ENCODE results near the gene CD99L2. TPM values are rescaled to one million over a fixed set of nuclear protein-coding genes. Genes with fewer than 3 reads are reported as not detected.

CD99L2 gene
- total RNA-seq (2021; fragmentation: NEBNext Ultra II Directional; extraction: Animal tissue kit (Norgen Biotek cat#: 25700)) = 6.6 and 8.5 TPM in 2 replicates
- polyA plus RNA-seq (2011; rRNA removed) = 8.0 and 12.1 TPM in 2 replicates
- 11.3 TPM for polyA plus RNA-seq (2011; cell fraction: cytosol; rRNA removed)
- polyA plus RNA-seq (2011; cell fraction: nucleus; rRNA removed) = 25.1 TPM
- polyA plus RNA-seq (2012, experiment 1 of 2) = 6.4 to 8.1 TPM (median 7.9 TPM) in 4 replicates
- polyA plus RNA-seq (2012, experiment 2 of 2) = 4.8 TPM
- 5.3 TPM for polyA plus RNA-seq (2013, experiment 1 of 2)
- polyA plus RNA-seq (2013, experiment 2 of 2) = 5.3 TPM
- polyA minus RNA-seq (2011; rRNA and poly(A)+ RNA removed) = 7.2 and 9.6 TPM in 2 replicates
- 3.2 TPM for polyA minus RNA-seq (2011; cell fraction: cytosol; rRNA and poly(A)+ RNA removed)
- 18.3 TPM for polyA minus RNA-seq (2011; cell fraction: nucleus; rRNA and poly(A)+ RNA removed)
- long read RNA-seq, experiment 1, partial matches to known transcripts = 0 of 2 reads
- long read RNA-seq, experiment 1, other reads (novel, unspliced or antisense) = 2 of 2 reads
- long read RNA-seq, experiment 2, partial matches to known transcripts = 3 of 5 reads
- long read RNA-seq, experiment 2, other reads (novel, unspliced or antisense) = 2 of 5 reads

GRCh38 chrX:150898343-150899190 lies at the start of gene CD99L2:
TSS of gene CD99L2 (minus strand) at chrX:150898668. CDS start at chrX:150898588, 80 bp downstream.
- POLR2A ChIA-PET (ENCODE audit: partially characterized antibody) = interaction anchor here (0.8 to 4.4 kb wide), 8 partner anchors 17 to 92 kb away, joined by 3 to 51 read pairs (median 4); partner anchors contain the start of gene HMGB3
- TF ChIP-seq EP300 (IDR thresholded peaks at IDR 0.05; ENCODE audit: borderline replicate concordance in 1 of 2, low read depth in 2 of 2, low read length in 2 of 2) (no peak), GABPA (IDR thresholded peaks at IDR 0.05; ENCODE audit: borderline replicate concordance, insufficient read depth, low read length) (no peak), POLR2AphosphoS5 (IDR thresholded peaks at IDR 0.05; ENCODE audit: low read depth, low read length) (peak; percentile 56), CREB1 (IDR thresholded peaks at IDR 0.05) (peak; percentile 6; the same call in 1 of the 2 replicates), YY1 (IDR thresholded peaks at IDR 0.05; ENCODE audit: low read depth, low read length) (no peak; the same call in 1 of the 2 replicates), NRF1 (IDR thresholded peaks at IDR 0.05; ENCODE audit: low read depth, low read length) (peak; percentile 33; the same call in 1 of the 2 replicates), POLR2A (IDR thresholded peaks at IDR 0.05; ENCODE audit: control extremely low read depth in 1 of 2, low read depth in 2 of 2, low read length in 2 of 2) (peak in 1 of 2 experiments; percentile 75; a peak in 2 of 3 replicates), RNF2 (IDR thresholded peaks at IDR 0.05; ENCODE audit: borderline replicate concordance, low read depth, low read length, missing control alignments, poor library complexity, severe bottlenecking) (no peak)

More at GRCh38 chrX:150898343-150899190, at the start of gene CD99L2:
- H3K23me2 ChIP-seq (ENCODE audit: low read depth, low read length) = peaks cover 5% of the 10 kb centered on the region; the same call in 1 of the 2 replicates
- H2BK120ac ChIP-seq (replicated peaks; ENCODE audit: low read depth, low read length) = peak within 1 kb of the TSS; percentile 64
- H3K23ac ChIP-seq (ENCODE audit: insufficient read length) = no peak within 1 kb of the TSS
- H3K56ac ChIP-seq (replicated peaks; ENCODE audit: insufficient read length, low read depth, low read length) = peak within 1 kb of the TSS; percentile 30
- no peaks in the 10 kb centered on the region for H3K9me3 ChIP-seq (ENCODE audit: insufficient read depth in 2 of 2, low read depth in 1 of 2, low read length in 1 of 2)
- no peak within 1 kb of the TSS for H2AK5ac ChIP-seq (ENCODE audit: low read depth, low read length)
- peak within 1 kb of the TSS; percentile 53 for H3K4ac ChIP-seq (replicated peaks; ENCODE audit: insufficient read length, low read depth, low read length)
- peak within 1 kb of the TSS; percentile 81 for H4K91ac ChIP-seq (replicated peaks; ENCODE audit: insufficient read length, low read length)
- peaks cover 7 to 24% (median 13%) of the 10 kb centered on the region in 4 experiments; a peak in 6 of 7 replicates for H3K4me1 ChIP-seq (replicated peaks in 1 of 4; ENCODE audit: control insufficient read depth in 3 of 4, insufficient read depth in 4 of 4, low read length in 3 of 4)
- no peak within 1 kb of the TSS for H3K14ac ChIP-seq (ENCODE audit: insufficient read length)
- H4K20me1 ChIP-seq (replicated peaks in 1 of 2; ENCODE audit: control insufficient read depth in 1 of 2, insufficient read depth in 2 of 2, low read length in 2 of 2) = no peaks in the 10 kb centered on the region
- H2BK12ac ChIP-seq (ENCODE audit: low read depth, low read length) = peak within 1 kb of the TSS; percentile 68; the same call in 1 of the 2 replicates
- no peak within 1 kb of the TSS for H2BK15ac ChIP-seq (ENCODE audit: low read length)
- H4K5ac ChIP-seq (ENCODE audit: insufficient read length, low read depth, low read length) = peak within 1 kb of the TSS; percentile 76
- H3K27me3 ChIP-seq (replicated peaks in 1 of 4; ENCODE audit: control insufficient read depth in 3 of 4, extremely low read depth in 1 of 4, insufficient read depth in 3 of 4, low read length in 3 of 4) = no peaks in the 10 kb centered on the region; a peak in 1 of 7 replicates
- peaks cover 0 to 21% of the 10 kb centered on the region in 2 experiments; a peak in 3 of 4 replicates for H3K79me2 ChIP-seq (ENCODE audit: control insufficient read depth in 1 of 2, insufficient read depth in 2 of 2, low read length in 2 of 2)
- DNase-seq (ENCODE audit: low read depth in 1 of 2, low spot score in 2 of 2) (peak; percentile 53 to 93), FAIRE-seq (no peak)
- H3K18ac ChIP-seq (ENCODE audit: extremely low read depth, low read length) = no peak within 1 kb of the TSS; the same call in none of the 2 replicates
- peak within 1 kb of the TSS; percentile 85; the same call in 1 of the 2 replicates for H4K8ac ChIP-seq (ENCODE audit: extremely low read depth, insufficient read depth, low read length)
- CTCF ChIA-PET (ENCODE audit: partially characterized antibody) = interaction anchor here (0.9 kb wide), 1 partner anchor 36 kb away, joined by 3 read pairs; no protein-coding TSS in a partner anchor
- no peaks in the 10 kb centered on the region for H3K79me1 ChIP-seq (ENCODE audit: low read depth, low read length)
- 5% methylated on average over 7 of the region's 95 CpGs; no CpG with 5 or more reads in 1 of the 2 experiments for WGBS, 2 experiments (ENCODE audit: extremely low coverage in 1 of 2, insufficient coverage in 1 of 2, insufficient read length in 1 of 2, insufficient replicate concordance in 2 of 2, low coverage in 1 of 2, low lambda C conversion rate in 2 of 2, missing lambda C conversion rate in 1 of 2)
- H2BK20ac ChIP-seq (ENCODE audit: low read length) = no peak within 1 kb of the TSS
- 0 out of 8 replicates have a peak, but pooled peaks cover 0 to 2% (median 0%) of the 10 kb centered on the region in 4 experiments for H3K36me3 ChIP-seq (ENCODE audit: control insufficient read depth in 2 of 4, insufficient read depth in 4 of 4, low read length in 3 of 4)
- H3K4me3 ChIP-seq (ENCODE audit: extremely low read depth in 1 of 4, insufficient read depth in 2 of 4, low read depth in 3 of 4, low read length in 4 of 4) = peak within 1 kb of the TSS; percentile 51 to 93 (median 64)
- H3K27ac ChIP-seq (ENCODE audit: low read depth, low read length) = peak within 1 kb of the TSS; percentile 86; the same call in 1 of the 2 replicates
- H2AFZ ChIP-seq (ENCODE audit: low read length) = no peak within 1 kb of the TSS
- H3K9ac ChIP-seq (replicated peaks in 1 of 4; ENCODE audit: extremely low read depth in 1 of 4, low read depth in 3 of 4, low read length in 3 of 4) = peak within 1 kb of the TSS; percentile 49 to 84 (median 77)
- H3K4me2 ChIP-seq (ENCODE audit: insufficient read depth in 1 of 2, low read depth in 2 of 2, low read length in 2 of 2) = peak within 1 kb of the TSS; percentile 90 to 91
- H2BK5ac ChIP-seq (ENCODE audit: low read depth, low read length) = peak within 1 kb of the TSS; percentile 44; the same call in 1 of the 2 replicates
